HuH-7.5 (cell line): ENCODE results near the gene BLOC1S4.

Source experiments
- DNase-seq: peaks from one replicate; pipeline ENCODE4 v3.0.0; 2011; ENCODE audit warnings: low spot score

Gene BLOC1S4

GRCh38 chr4:6764976-6765620 lies 49.1 kb downstream of the BLOC1S4 start:
- no peak for DNase-seq

GRCh38 chr4:6765703-6766102 lies 49.7 kb downstream of the BLOC1S4 start:
- no peak for DNase-seq
